HFFc6 (cell line): Measurements from ENCODE around the gene WBP2NL. TPM values are rescaled to one million over a fixed set of nuclear protein-coding genes. Genes with fewer than 3 reads are reported as not detected.
"Not testable (repeated sequence)": the region's sequence is repeated elsewhere in the genome, so short reads cannot be mapped to it uniquely, and the experiment has no call there.

Source experiments
- DNase-seq: peaks from one replicate; pipeline ENCODE4 v3.0.0-alpha.2; 2018
- H3K27ac Mint-ChIP-seq: 2 replicates; pipeline ENCODE4 v1.8.0; 2020; ENCODE audit warnings: mild to moderate bottlenecking, mixed read lengths
- H3K27me3 Mint-ChIP-seq: 2 replicates; pipeline ENCODE4 v1.8.0; 2021; ENCODE audit warnings: mild to moderate bottlenecking, moderate library complexity, mixed read lengths; ENCODE audit not compliant: insufficient read depth
- H3K36me3 Mint-ChIP-seq: 2 replicates; pipeline ENCODE4 v1.8.0; 2021; ENCODE audit warnings: low read depth, mixed read lengths
- H3K4me1 Mint-ChIP-seq: 2 replicates; pipeline ENCODE4 v1.8.0; 2020; ENCODE audit warnings: low read depth, mixed read lengths
- H3K4me3 Mint-ChIP-seq: 2 replicates; pipeline ENCODE4 v1.8.0; 2020; ENCODE audit warnings: mild to moderate bottlenecking, moderate library complexity, mixed read lengths
- H3K9me3 Mint-ChIP-seq: 2 replicates; pipeline ENCODE4 v1.8.0; 2020; ENCODE audit warnings: mild to moderate bottlenecking, mixed read lengths
- long read RNA-seq: library from polyadenylated mRNA; unstranded; transcript quantifications from one replicate; pipeline ENCODE4 v2.0.0, GENCODE V29; 2019
- total RNA-seq, 6 experiments: library from RNA; stranded (reverse); fragmentation: NEBNext Ultra II Directional; extraction: Animal tissue kit (Norgen Biotek cat#: 25700); gene quantifications; 2 replicates in 1 of 6; 3 replicates in 5 of 6; pipeline ENCODE4 v1.2.3, GENCODE V29; 2021
- TF ChIP-seq, protein P1 (sequence below): fragments of 200-600 bp; sonication (generic); IDR thresholded peaks from 2 replicates; pipeline ENCODE4 v1.5.0; 2021; ENCODE audit warnings: antibody characterized with exemption, mild to moderate bottlenecking

The WBP2NL gene
- total RNA-seq: not detected
- long read RNA-seq, partial matches to known transcripts: 0 of 2 reads
- long read RNA-seq, other reads (novel, unspliced or antisense): 2 of 2 reads

GRCh38 chr22:41998361-41999261 is at the start of gene WBP2NL:
Gene WBP2NL (plus strand): TSS chr22:41998788. CDS start chr22:41998819, 31 bp downstream.
- Mint-ChIP-seq H3K4me1 (0 out of 2 replicates have a peak, but pooled peaks cover 5% of the 10 kb centered on the region), H3K9me3 (no peaks in the 10 kb centered on the region), H3K36me3 (no peaks in the 10 kb centered on the region), H3K27me3 (peaks cover 27% of the 10 kb centered on the region), H3K27ac (no peak within 1 kb of the TSS), H3K4me3 (no peak within 1 kb of the TSS; the same call in 1 of the 2 replicates)
- TF ChIP-seq, protein P1, sequence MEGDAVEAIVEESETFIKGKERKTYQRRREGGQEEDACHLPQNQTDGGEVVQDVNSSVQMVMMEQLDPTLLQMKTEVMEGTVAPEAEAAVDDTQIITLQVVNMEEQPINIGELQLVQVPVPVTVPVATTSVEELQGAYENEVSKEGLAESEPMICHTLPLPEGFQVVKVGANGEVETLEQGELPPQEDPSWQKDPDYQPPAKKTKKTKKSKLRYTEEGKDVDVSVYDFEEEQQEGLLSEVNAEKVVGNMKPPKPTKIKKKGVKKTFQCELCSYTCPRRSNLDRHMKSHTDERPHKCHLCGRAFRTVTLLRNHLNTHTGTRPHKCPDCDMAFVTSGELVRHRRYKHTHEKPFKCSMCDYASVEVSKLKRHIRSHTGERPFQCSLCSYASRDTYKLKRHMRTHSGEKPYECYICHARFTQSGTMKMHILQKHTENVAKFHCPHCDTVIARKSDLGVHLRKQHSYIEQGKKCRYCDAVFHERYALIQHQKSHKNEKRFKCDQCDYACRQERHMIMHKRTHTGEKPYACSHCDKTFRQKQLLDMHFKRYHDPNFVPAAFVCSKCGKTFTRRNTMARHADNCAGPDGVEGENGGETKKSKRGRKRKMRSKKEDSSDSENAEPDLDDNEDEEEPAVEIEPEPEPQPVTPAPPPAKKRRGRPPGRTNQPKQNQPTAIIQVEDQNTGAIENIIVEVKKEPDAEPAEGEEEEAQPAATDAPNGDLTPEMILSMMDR: no peak
- no peak for DNase-seq

DNA sequence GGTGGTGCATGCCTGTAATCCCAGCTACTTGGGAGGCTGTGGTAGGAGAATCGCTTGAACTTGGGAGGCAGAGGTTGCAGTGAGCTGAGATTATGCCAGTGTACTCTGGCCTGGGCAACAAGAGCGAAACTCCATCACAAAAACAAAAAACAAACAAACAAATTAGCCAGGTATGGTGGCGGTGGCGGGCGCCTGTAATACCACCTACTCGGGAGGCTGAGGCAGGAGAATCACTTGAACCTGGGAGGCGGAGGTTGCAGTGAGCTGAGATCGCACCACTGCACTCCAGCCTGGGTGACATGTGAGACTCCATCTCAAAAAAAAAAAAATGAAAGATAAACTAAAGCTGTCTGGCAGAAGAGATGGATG is 49.7 kb upstream of the WBP2NL start:
- not testable (repeated sequence) for H3K4me3 Mint-ChIP-seq, H3K27ac Mint-ChIP-seq, H3K27me3 Mint-ChIP-seq, H3K36me3 Mint-ChIP-seq, H3K9me3 Mint-ChIP-seq, DNase-seq
- peaks cover 20% of the 10 kb centered on the region for H3K4me1 Mint-ChIP-seq

GRCh38 chr22:41949297-41949965 is 49.2 kb upstream of the WBP2NL start:
- peaks cover 4% of the 10 kb centered on the region; the same call in 1 of the 2 replicates for H3K36me3 Mint-ChIP-seq
- no peaks in the 10 kb centered on the region for H3K9me3 Mint-ChIP-seq
- H3K4me1 Mint-ChIP-seq: peaks cover 17% of the 10 kb centered on the region
- no peak overlapping the region for H3K4me3 Mint-ChIP-seq
- H3K27ac Mint-ChIP-seq: no peak overlapping the region
- TF ChIP-seq, protein P1: no peak
- peaks cover 2% of the 10 kb centered on the region for H3K27me3 Mint-ChIP-seq
- no peak for DNase-seq

DNA sequence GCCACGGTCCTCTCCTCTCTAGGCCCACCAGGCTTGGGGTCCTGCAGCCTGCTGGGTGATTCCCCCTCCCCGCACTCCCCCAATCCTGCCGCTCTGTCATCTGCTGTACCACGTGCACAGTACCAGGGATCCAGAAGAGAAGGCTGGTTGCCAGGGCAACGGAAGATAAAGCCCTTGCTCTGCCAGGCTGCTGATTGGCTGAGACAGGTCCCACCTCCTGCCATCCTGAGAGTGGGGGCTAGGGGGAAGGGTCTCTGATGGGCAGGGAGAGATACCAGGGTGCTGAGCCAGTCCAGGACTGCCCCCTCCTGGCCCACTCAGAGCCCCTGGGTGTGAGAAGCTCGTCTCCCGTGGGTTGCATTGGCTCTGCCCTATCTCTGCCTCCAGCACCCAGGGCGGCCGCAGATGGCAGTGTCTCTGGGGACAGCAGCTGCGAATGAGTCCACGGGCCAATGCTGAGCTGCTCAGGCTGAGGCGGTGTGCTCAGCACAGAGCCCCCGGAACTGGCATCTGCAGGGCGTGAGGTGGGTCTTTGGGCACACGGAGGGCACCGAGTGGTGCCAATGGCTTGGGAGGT is 46.6 kb upstream of the WBP2NL start, which contains the start of gene SMIM45:
TSS of gene SMIM45 (plus strand) at position 253 of the 577 bp plus-strand sequence.
- no peaks in the 10 kb centered on the region for H3K9me3 Mint-ChIP-seq
- TF ChIP-seq, protein P1: peak; percentile 24; the same call in 1 of the 2 replicates
- H3K36me3 Mint-ChIP-seq: no peaks in the 10 kb centered on the region
- H3K4me3 Mint-ChIP-seq: no peak within 1 kb of the TSS
- H3K27ac Mint-ChIP-seq: no peak within 1 kb of the TSS
- DNase-seq: no peak
- H3K27me3 Mint-ChIP-seq: peaks cover 2% of the 10 kb centered on the region
- H3K4me1 Mint-ChIP-seq: no peaks in the 10 kb centered on the region

DNA sequence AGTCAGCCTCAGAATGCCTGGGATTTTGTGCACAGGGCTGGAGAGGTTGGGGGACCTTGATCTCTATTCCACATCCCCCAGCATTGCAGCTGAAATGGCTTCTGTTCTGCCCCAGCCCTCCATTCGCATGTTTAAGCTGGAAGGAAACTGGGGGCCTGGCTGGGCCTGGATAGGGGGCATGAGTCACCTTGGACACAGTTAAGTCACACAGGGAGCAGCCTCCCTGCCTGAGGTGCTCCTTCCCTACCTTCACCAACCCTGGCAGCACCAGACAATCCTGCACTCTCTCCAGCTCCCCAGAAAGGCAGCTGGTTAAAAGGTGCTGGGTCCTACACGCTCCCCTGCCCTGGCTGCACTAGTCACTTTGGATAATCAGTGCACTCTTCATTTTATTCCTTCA is 45.9 kb upstream of the WBP2NL start:
- H3K4me1 Mint-ChIP-seq: peaks cover 5% of the 10 kb centered on the region
- no peak for DNase-seq

More for the DNA sequence above, 45.9 kb upstream of the WBP2NL start:
- no peaks in the 10 kb centered on the region for H3K9me3 Mint-ChIP-seq
- no peak overlapping the region for H3K4me3 Mint-ChIP-seq
- no peaks in the 10 kb centered on the region for H3K36me3 Mint-ChIP-seq
- H3K27ac Mint-ChIP-seq: no peak overlapping the region
- TF ChIP-seq, protein P1: no peak
- H3K27me3 Mint-ChIP-seq: peaks cover 4% of the 10 kb centered on the region
